ENCODE measurements around the gene SLC35F1. TPM values are rescaled to one million over a fixed set of nuclear protein-coding genes. Genes with fewer than 3 reads are reported as not detected.
"Not testable (repeated sequence)": the region's sequence is repeated elsewhere in the genome, so short reads cannot be mapped to it uniquely, and the experiment has no call there.

SLC35F1 gene
- polyA plus RNA-seq (2012; ENCODE audit: low read depth, missing spikeins) = 0.04 TPM

DNA sequence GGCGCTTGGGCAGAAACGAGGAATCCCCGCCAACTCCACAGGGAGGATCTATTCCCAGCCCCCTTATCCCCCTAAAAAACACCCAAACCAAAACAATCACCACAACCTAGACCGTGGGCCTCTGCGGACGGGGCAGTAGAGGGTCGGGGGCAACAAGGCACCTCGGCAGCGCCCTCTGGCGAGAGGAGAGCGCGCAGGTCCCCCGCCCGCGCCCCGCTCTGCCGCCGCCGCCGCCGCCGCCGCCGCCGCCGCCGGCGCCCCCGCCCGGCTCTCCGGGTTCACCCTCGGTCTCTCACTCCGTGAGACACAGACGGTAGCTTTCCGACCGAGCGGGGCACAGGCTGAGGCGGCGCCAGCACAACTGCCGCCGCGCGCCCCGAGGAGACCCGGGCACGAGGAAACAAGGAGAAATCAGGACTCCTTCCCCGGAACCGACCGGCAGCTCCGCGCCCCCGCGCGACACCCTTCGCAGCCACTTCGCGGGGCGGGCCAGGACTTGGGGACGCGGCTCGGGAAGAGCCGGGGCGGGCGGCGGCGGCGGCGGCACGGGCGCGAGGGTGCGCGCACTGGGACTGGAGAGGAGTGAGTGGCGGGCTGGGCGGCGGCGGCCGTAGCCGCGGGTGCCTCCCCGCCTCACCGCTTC is at the start of gene SLC35F1:
TSS of gene SLC35F1 (plus strand) at position 307 of the 643 bp plus-strand sequence.
- no peak for TF ChIP-seq POLR2A (IDR thresholded peaks at IDR 0.05; ENCODE audit: low read depth, low read length)
- TF ChIP-seq TAF1 (IDR thresholded peaks at IDR 0.05; ENCODE audit: low read depth, low read length) = no peak
- no peak for TF ChIP-seq PAX5 (IDR thresholded peaks at IDR 0.05; ENCODE audit: insufficient read depth, low read length, severe bottlenecking)
- TF ChIP-seq SPI1 (IDR thresholded peaks at IDR 0.05; ENCODE audit: low read depth, low read length) = no peak
- TF ChIP-seq POLR2AphosphoS5 (IDR thresholded peaks at IDR 0.05; ENCODE audit: low read depth, low read length) = no peak
- TF ChIP-seq POU2F2 (IDR thresholded peaks at IDR 0.05; ENCODE audit: low read depth, low read length) = no peak
- FAIRE-seq = no peak
- peak; percentile 41 for DNase-seq (ENCODE audit: insufficient read length, low spot score)

GRCh38 chr6:117858601-117859000 is 48.5 kb upstream of the SLC35F1 start:
- not testable (repeated sequence) for DNase-seq (ENCODE audit: insufficient read length, low spot score); FAIRE-seq

DNA sequence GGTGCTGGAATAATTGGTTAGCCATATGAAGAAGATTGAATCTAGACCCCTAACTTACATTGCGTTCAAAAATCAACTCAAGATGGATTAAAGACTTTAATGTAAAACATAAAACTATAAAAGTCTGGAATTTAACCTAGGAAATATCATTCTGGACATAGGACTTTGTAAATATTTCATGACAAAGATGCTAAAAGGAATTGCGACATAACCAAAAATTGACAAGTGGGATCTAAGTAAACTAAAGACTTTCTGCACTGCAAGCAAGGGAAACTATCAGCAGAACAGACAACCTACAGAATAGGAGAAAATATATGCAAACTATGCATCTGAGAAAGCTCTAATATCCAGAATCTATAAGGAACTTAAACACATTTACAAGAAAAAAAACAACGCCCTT is 45.5 kb upstream of the SLC35F1 start:
- no peak for FAIRE-seq
- DNase-seq (ENCODE audit: insufficient read length, low spot score) = no peak
- TF ChIP-seq POLR2A (IDR thresholded peaks at IDR 0.05; ENCODE audit: low read depth, low read length) (no peak), POLR2AphosphoS5 (IDR thresholded peaks at IDR 0.05; ENCODE audit: low read depth, low read length) (no peak), SPI1 (IDR thresholded peaks at IDR 0.05; ENCODE audit: low read depth, low read length) (no peak), TAF1 (IDR thresholded peaks at IDR 0.05; ENCODE audit: low read depth, low read length) (no peak), POU2F2 (IDR thresholded peaks at IDR 0.05; ENCODE audit: low read depth, low read length) (no peak), PAX5 (IDR thresholded peaks at IDR 0.05; ENCODE audit: insufficient read depth, low read length, severe bottlenecking) (no peak)

GRCh38 chr6:117866561-117866960 is 40.5 kb upstream of the SLC35F1 start:
- FAIRE-seq (no peak), DNase-seq (ENCODE audit: insufficient read length, low spot score) (no peak)
- TF ChIP-seq POLR2AphosphoS5 (IDR thresholded peaks at IDR 0.05; ENCODE audit: low read depth, low read length) = no peak

DNA sequence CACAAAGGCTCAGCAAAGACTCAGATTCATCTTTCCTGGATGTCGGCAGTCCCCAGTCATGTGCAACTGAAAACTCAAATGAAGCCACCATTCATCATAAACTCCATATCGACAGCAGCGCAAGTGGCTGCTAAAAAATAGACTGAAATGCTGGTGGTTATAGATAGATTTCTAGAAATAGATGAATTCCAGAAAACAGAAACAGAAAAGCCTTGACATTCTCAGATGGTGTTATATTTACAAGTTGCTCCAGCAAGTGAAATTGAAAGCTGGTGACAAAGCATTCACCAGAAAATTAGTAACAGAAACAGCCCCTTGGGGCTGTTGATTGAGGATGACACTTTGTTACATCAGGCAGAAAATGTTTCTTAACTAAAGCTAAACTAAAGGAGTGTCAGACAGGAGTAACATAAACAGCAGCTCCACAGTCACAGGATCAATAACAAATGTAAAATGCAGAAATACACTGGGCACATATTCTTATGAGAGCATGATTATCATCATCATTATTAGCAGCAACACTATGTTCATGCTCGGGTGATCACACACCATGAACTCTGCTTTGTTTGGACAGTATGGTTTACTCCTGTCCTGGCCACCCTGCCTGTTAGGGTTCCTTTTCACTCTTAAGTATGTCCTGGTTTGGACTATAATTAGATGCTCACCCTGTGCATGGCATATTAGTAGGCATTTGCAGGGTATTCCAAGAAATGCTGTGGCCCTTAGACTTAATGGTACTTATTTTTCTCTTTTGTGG is 36.4 kb upstream of the SLC35F1 start:
- no peak for FAIRE-seq
- TF ChIP-seq POLR2A (IDR thresholded peaks at IDR 0.05; ENCODE audit: low read depth, low read length) (no peak), TAF1 (IDR thresholded peaks at IDR 0.05; ENCODE audit: low read depth, low read length) (no peak), POU2F2 (IDR thresholded peaks at IDR 0.05; ENCODE audit: low read depth, low read length) (no peak), POLR2AphosphoS5 (IDR thresholded peaks at IDR 0.05; ENCODE audit: low read depth, low read length) (no peak), SPI1 (IDR thresholded peaks at IDR 0.05; ENCODE audit: low read depth, low read length) (no peak), PAX5 (IDR thresholded peaks at IDR 0.05; ENCODE audit: insufficient read depth, low read length, severe bottlenecking) (no peak)
- DNase-seq (ENCODE audit: insufficient read length, low spot score) = no peak

GRCh38 chr6:117880824-117881223 is 26.2 kb upstream of the SLC35F1 start:
- DNase-seq (ENCODE audit: insufficient read length, low spot score) (no peak), FAIRE-seq (no peak)
- no peak for TF ChIP-seq SPI1 (IDR thresholded peaks at IDR 0.05; ENCODE audit: low read depth, low read length)
- TF ChIP-seq TAF1 (IDR thresholded peaks at IDR 0.05; ENCODE audit: low read depth, low read length) = no peak
- no peak for TF ChIP-seq POLR2A (IDR thresholded peaks at IDR 0.05; ENCODE audit: low read depth, low read length)
- no peak for TF ChIP-seq POLR2AphosphoS5 (IDR thresholded peaks at IDR 0.05; ENCODE audit: low read depth, low read length)
- no peak for TF ChIP-seq POU2F2 (IDR thresholded peaks at IDR 0.05; ENCODE audit: low read depth, low read length)
- no peak for TF ChIP-seq PAX5 (IDR thresholded peaks at IDR 0.05; ENCODE audit: insufficient read depth, low read length, severe bottlenecking)

GRCh38 chr6:117890172-117890571 is 16.9 kb upstream of the SLC35F1 start:
- TF ChIP-seq PAX5 (IDR thresholded peaks at IDR 0.05; ENCODE audit: insufficient read depth, low read length, severe bottlenecking) = no peak
- no peak for TF ChIP-seq POLR2A (IDR thresholded peaks at IDR 0.05; ENCODE audit: low read depth, low read length)
- no peak for TF ChIP-seq POU2F2 (IDR thresholded peaks at IDR 0.05; ENCODE audit: low read depth, low read length)
- no peak for TF ChIP-seq POLR2AphosphoS5 (IDR thresholded peaks at IDR 0.05; ENCODE audit: low read depth, low read length)
- TF ChIP-seq SPI1 (IDR thresholded peaks at IDR 0.05; ENCODE audit: low read depth, low read length) = no peak
- TF ChIP-seq TAF1 (IDR thresholded peaks at IDR 0.05; ENCODE audit: low read depth, low read length) = no peak
- DNase-seq (ENCODE audit: insufficient read length, low spot score) = no peak
- FAIRE-seq = no peak

- DNase-seq (ENCODE audit: insufficient read length, low spot score) (no peak), FAIRE-seq (no peak)
- TF ChIP-seq SPI1 (IDR thresholded peaks at IDR 0.05; ENCODE audit: low read depth, low read length) (no peak), PAX5 (IDR thresholded peaks at IDR 0.05; ENCODE audit: insufficient read depth, low read length, severe bottlenecking) (no peak), POU2F2 (IDR thresholded peaks at IDR 0.05; ENCODE audit: low read depth, low read length) (no peak), POLR2AphosphoS5 (IDR thresholded peaks at IDR 0.05; ENCODE audit: low read depth, low read length) (no peak), TAF1 (IDR thresholded peaks at IDR 0.05; ENCODE audit: low read depth, low read length) (no peak), POLR2A (IDR thresholded peaks at IDR 0.05; ENCODE audit: low read depth, low read length) (no peak)
Measured at GRCh38 chr6:117906507-117906957, 532 bp upstream of the SLC35F1 start.

- DNase-seq (ENCODE audit: insufficient read length, low spot score) (peak; percentile 25), FAIRE-seq (no peak)
- TF ChIP-seq POLR2A (IDR thresholded peaks at IDR 0.05; ENCODE audit: low read depth, low read length) = no peak
- no peak for TF ChIP-seq POU2F2 (IDR thresholded peaks at IDR 0.05; ENCODE audit: low read depth, low read length)
- TF ChIP-seq TAF1 (IDR thresholded peaks at IDR 0.05; ENCODE audit: low read depth, low read length) = no peak
- TF ChIP-seq POLR2AphosphoS5 (IDR thresholded peaks at IDR 0.05; ENCODE audit: low read depth, low read length) = no peak
- no peak for TF ChIP-seq SPI1 (IDR thresholded peaks at IDR 0.05; ENCODE audit: low read depth, low read length)
- TF ChIP-seq PAX5 (IDR thresholded peaks at IDR 0.05; ENCODE audit: insufficient read depth, low read length, severe bottlenecking) = no peak
Measured at GRCh38 chr6:117907601-117908245, 659 bp downstream of the SLC35F1 start.

Measured in GM12891 (cell line).